Bronchial epithelial cell (primary cell): ENCODE data around the gene COL23A1. TPM values are rescaled to one million over a fixed set of nuclear protein-coding genes. Genes with fewer than 3 reads are reported as not detected.
A peak's percentile ranks its signal among the peaks of the same experiment; 100 is the strongest.

Source experiments
- DNase-seq: peaks from one replicate; pipeline ENCODE4 v3.0.0-alpha.2; 2010; ENCODE audit warnings: low read depth
- FAIRE-seq: peaks from 2 replicates; lab custom pipeline; 2011; peaks lifted over from hg19 to GRCh38; lab: Jason Lieb, UNC
- H3K27me3 ChIP-seq: 2 replicates; pipeline ENCODE4 v1.5.1; 2011; ENCODE audit warnings: low read length; ENCODE audit not compliant: control insufficient read depth, insufficient read depth
- H3K36me3 ChIP-seq: 2 replicates; pipeline ENCODE4 v1.5.1; 2011; ENCODE audit warnings: low read length; ENCODE audit not compliant: control insufficient read depth, insufficient read depth
- H3K4me3 ChIP-seq: 2 replicates; pipeline ENCODE4 v1.5.1; 2011; ENCODE audit warnings: mild to moderate bottlenecking, low read depth, low read length, control low read depth
- CTCF ChIP-seq: IDR thresholded peaks from 2 replicates; pipeline ENCODE4 v1.5.1; 2011; ENCODE audit warnings: mild to moderate bottlenecking, moderate library complexity, low read length, control low read depth, inconsistent platforms; ENCODE audit not compliant: insufficient read depth, severe bottlenecking
- total RNA-seq: library from RNA; depleted of rRNA; stranded (reverse); fragments of >200 nt; gene quantifications from 2 replicates; pipeline ENCODE4 v1.2.1, GENCODE V29; 2014

The COL23A1 gene
- total RNA-seq, 1 donor from 2014 or later: 0.26 TPM

- DNase-seq: peak; percentile 79
- no peaks in the 10 kb centered on the region for H3K27me3 ChIP-seq
- peaks cover 9% of the 10 kb centered on the region for H3K36me3 ChIP-seq
- no peak for TF ChIP-seq CTCF
- no peak for FAIRE-seq
- H3K4me3 ChIP-seq: no peak overlapping the region
Observed at GRCh38 chr5:178227929-178228328, 362.3 kb downstream of the COL23A1 start.

GRCh38 chr5:178227138-178227659 lies 363.0 kb downstream of the COL23A1 start:
- H3K27me3 ChIP-seq: no peaks in the 10 kb centered on the region
- DNase-seq: no peak
- H3K4me3 ChIP-seq: no peak overlapping the region
- peaks cover 9% of the 10 kb centered on the region for H3K36me3 ChIP-seq
- no peak for TF ChIP-seq CTCF
- FAIRE-seq: no peak

GRCh38 chr5:178225174-178225573 lies 365.0 kb downstream of the COL23A1 start:
- no peaks in the 10 kb centered on the region for H3K27me3 ChIP-seq
- H3K36me3 ChIP-seq: peaks cover 7% of the 10 kb centered on the region
- FAIRE-seq (no peak), DNase-seq (no peak)
- no peak overlapping the region for H3K4me3 ChIP-seq
- TF ChIP-seq CTCF: no peak

- FAIRE-seq: no peak
- H3K36me3 ChIP-seq: peaks cover 3% of the 10 kb centered on the region
- H3K27me3 ChIP-seq: no peaks in the 10 kb centered on the region
- no peak for DNase-seq
- TF ChIP-seq CTCF: no peak
- H3K4me3 ChIP-seq: no peak overlapping the region
Observed at GRCh38 chr5:178224403-178224802, 365.8 kb downstream of the COL23A1 start.

- FAIRE-seq (no peak), DNase-seq (no peak)
- Histone ChIP-seq H3K4me3 (no peak overlapping the region), H3K36me3 (peaks cover 1% of the 10 kb centered on the region), H3K27me3 (no peaks in the 10 kb centered on the region)
- TF ChIP-seq CTCF: no peak
Observed at GRCh38 chr5:178223828-178224335, 366.3 kb downstream of the COL23A1 start.

- Histone ChIP-seq H3K27me3 (no peaks in the 10 kb centered on the region), H3K36me3 (peaks cover 3% of the 10 kb centered on the region), H3K4me3 (no peak overlapping the region)
- FAIRE-seq: no peak
- TF ChIP-seq CTCF: no peak
- no peak for DNase-seq
Observed at GRCh38 chr5:178223196-178223773, 366.9 kb downstream of the COL23A1 start.
